Lower leg skin (tissue), 4 donors: Measurements from ENCODE around the gene MRO. TPM values are rescaled to one million over a fixed set of nuclear protein-coding genes. Genes with fewer than 3 reads are reported as not detected.
"Not testable (repeated sequence)": the region's sequence is repeated elsewhere in the genome, so short reads cannot be mapped to it uniquely, and the experiment has no call there.

Experiments
- DNase-seq, 2 donors: peaks; one replicate each; pipeline ENCODE4 v3.0.0-alpha.2; 2019; ENCODE audit warnings: low spot score in 2 of 2
- H3K4me3 ChIP-seq: fragments of 200-600 bp; sonication (generic); 2 replicates; pipeline ENCODE4 v1.5.1; 2017; ENCODE audit warnings: mild to moderate bottlenecking, low read depth; ENCODE audit not compliant: poor library complexity, severe bottlenecking
- CTCF ChIP-seq, 3 donors: fragments of 450-650 bp; IDR thresholded peaks; one replicate each; pipeline ENCODE4 v1.5.1; 2016; ENCODE audit warnings: antibody characterized with exemption in 3 of 3, mild to moderate bottlenecking in 3 of 3, moderate library complexity in 2 of 3
- POLR2A ChIP-seq, 2 donors: fragments of 450-650 bp; IDR thresholded peaks; one replicate each; pipeline ENCODE4 v1.6.1; 2016 to 2017; ENCODE audit warnings: antibody characterized with exemption in 2 of 2, mild to moderate bottlenecking in 1 of 2, moderate library complexity in 1 of 2
- WGBS, 2 donors: methylation state at CpG; one replicate each; pipeline ENCODE4 v1.1.5; 2018; 5-methylcytosine and 5-hydroxymethylcytosine counted together
- intact Hi-C: fragments of 100-400 bp; cut with DNase I; formaldehyde crosslinking; loops from one replicate; pipeline ENCODE4 v1.15.0; 2023; ENCODE audit warnings: low total_unique reads
- total RNA-seq, 4 donors: library from RNA; depleted of rRNA; stranded (reverse); fragments of >200 nt; gene quantifications; one replicate each; pipeline ENCODE4 v1.1.0, GENCODE V29; 2016

MRO gene
- total RNA-seq, 4 donors from 2014 or later, result 0.10 TPM; not detected in 3

GRCh38 chr18:50842846-50843245 lies 23.0 kb upstream of the MRO start:
- DNase-seq, result no peak
- intact Hi-C loops, result no loop called here

GRCh38 chr18:50839996-50840395 lies 20.2 kb upstream of the MRO start:
- WGBS, 2 donors, result 63 to 77% methylated on average over 3 of the region's 3 CpGs
- no peak overlapping the region for H3K4me3 ChIP-seq
- intact Hi-C loops, result no loop called here
- no peak for DNase-seq
- TF ChIP-seq CTCF (IDR thresholded peaks at IDR 0.05) (no peak), POLR2A (IDR thresholded peaks at IDR 0.05) (no peak)

More at GRCh38 chr18:50842846-50843245, 23.0 kb upstream of the MRO start:
- 0 to 86% methylated on average over 1 of the region's 1 CpG for WGBS, 2 donors
- H3K4me3 ChIP-seq, result no peak overlapping the region
- TF ChIP-seq POLR2A (IDR thresholded peaks at IDR 0.05) (no peak), CTCF (IDR thresholded peaks at IDR 0.05) (no peak)

- no peak for DNase-seq
- WGBS, 2 donors, result 88 to 89% methylated on average over 2 of the region's 2 CpGs
- TF ChIP-seq CTCF (IDR thresholded peaks at IDR 0.05) (no peak), POLR2A (IDR thresholded peaks at IDR 0.05) (no peak)
- H3K4me3 ChIP-seq, result no peak overlapping the region
- intact Hi-C loops, result no loop called here
Observed at GRCh38 chr18:50839341-50839740, 19.5 kb upstream of the MRO start.

- 35 to 61% methylated on average over 2 of the region's 2 CpGs for WGBS, 2 donors
- no peak overlapping the region for H3K4me3 ChIP-seq
- DNase-seq, result no peak
- TF ChIP-seq POLR2A (IDR thresholded peaks at IDR 0.05) (no peak), CTCF (IDR thresholded peaks at IDR 0.05) (no peak)
- intact Hi-C loops, result no loop called here
Observed at GRCh38 chr18:50836521-50836957, 16.7 kb upstream of the MRO start.

- H3K4me3 ChIP-seq, DNase-seq, intact Hi-C loops: not testable (repeated sequence)
- 91 to 95% methylated on average over 7 of the region's 7 CpGs for WGBS, 2 donors
Observed at GRCh38 chr18:50833496-50833895, 13.7 kb upstream of the MRO start.

- WGBS, 2 donors, result 90 to 98% methylated on average over 2 of the region's 2 CpGs
- TF ChIP-seq CTCF (IDR thresholded peaks at IDR 0.05) (no peak), POLR2A (IDR thresholded peaks at IDR 0.05) (no peak)
- H3K4me3 ChIP-seq, result no peak overlapping the region
- intact Hi-C loops, result no loop called here
- no peak for DNase-seq
Observed at GRCh38 chr18:50832754-50833153, 12.9 kb upstream of the MRO start.
